ENCODE data around the gene CDH3. TPM values are rescaled to one million over a fixed set of nuclear protein-coding genes. Genes with fewer than 3 reads are reported as not detected.

CDH3 gene
- total and polyA plus RNA-seq, 10 of the 15 experiments (the other 5 are each of a cell fraction or from before 2014, with no cell fraction given): 0.05 to 0.44 (median 0.12) TPM; not detected in 5

DNA sequence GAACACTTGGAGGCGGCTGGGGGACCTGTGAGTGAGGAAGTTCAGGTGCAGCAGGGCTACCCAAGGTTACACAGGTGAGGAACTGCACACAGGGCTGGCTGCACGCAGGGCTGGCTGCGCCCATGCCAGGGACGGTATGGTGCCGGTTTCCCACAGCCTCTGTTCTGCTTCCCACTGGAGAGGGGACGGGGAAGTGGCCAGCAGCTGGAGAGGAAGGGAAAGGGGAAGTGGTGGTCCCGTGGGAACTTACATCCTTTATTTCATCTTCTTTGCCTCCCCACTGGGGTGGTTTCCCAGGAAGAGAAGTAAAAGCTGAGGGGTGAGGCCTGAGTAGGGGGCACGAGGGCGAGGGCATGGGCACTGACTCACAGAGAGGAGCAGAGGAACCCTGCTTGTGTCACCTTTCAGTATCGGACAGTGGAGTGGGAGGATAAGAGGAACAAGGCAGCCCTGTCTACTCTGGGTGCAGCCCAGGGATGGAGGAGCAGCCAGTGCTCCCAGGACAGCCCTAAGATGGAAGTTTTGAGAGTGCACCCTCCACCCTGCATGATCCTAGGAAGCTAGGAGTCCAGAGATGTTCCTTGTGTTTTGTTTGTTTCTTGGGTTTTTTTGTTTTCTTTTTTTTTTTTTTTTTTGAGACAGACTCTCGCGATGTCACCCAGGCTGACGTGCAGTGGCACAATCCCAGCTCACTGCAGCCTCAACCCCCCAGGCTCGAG is 66.5 kb downstream of the CDH3 start (continued):
- TF ChIP-seq, protein P1, sequence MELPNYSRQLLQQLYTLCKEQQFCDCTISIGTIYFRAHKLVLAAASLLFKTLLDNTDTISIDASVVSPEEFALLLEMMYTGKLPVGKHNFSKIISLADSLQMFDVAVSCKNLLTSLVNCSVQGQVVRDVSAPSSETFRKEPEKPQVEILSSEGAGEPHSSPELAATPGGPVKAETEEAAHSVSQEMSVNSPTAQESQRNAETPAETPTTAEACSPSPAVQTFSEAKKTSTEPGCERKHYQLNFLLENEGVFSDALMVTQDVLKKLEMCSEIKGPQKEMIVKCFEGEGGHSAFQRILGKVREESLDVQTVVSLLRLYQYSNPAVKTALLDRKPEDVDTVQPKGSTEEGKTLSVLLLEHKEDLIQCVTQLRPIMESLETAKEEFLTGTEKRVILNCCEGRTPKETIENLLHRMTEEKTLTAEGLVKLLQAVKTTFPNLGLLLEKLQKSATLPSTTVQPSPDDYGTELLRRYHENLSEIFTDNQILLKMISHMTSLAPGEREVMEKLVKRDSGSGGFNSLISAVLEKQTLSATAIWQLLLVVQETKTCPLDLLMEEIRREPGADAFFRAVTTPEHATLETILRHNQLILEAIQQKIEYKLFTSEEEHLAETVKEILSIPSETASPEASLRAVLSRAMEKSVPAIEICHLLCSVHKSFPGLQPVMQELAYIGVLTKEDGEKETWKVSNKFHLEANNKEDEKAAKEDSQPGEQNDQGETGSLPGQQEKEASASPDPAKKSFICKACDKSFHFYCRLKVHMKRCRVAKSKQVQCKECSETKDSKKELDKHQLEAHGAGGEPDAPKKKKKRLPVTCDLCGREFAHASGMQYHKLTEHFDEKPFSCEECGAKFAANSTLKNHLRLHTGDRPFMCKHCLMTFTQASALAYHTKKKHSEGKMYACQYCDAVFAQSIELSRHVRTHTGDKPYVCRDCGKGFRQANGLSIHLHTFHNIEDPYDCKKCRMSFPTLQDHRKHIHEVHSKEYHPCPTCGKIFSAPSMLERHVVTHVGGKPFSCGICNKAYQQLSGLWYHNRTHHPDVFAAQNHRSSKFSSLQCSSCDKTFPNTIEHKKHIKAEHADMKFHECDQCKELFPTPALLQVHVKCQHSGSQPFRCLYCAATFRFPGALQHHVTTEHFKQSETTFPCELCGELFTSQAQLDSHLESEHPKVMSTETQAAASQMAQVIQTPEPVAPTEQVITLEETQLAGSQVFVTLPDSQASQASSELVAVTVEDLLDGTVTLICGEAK (IDR thresholded peaks at IDR 0.05; ENCODE audit: borderline replicate concordance): no peak
- no peak for TF ChIP-seq POLR2A (IDR thresholded peaks at IDR 0.05; ENCODE audit: low read depth, low read length)

DNA sequence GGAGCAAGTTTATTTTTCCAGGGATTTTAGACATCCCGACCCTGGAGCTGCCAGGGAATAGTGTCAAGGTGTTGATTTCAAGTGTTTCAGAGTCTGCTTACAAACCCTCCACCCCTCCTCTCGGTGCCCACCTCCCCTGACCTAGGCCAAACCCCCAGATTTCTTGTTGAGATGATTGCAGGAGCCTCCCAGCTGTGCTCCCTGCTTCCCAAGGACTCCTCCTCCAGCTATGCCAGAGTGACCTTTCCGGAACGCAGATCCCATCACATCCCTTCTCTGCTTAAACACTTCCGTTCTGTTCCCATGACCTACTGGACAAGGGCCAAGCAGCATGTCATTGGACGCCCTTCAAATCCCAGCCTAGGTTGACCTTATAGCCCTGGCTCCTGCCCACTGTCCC is 68.3 kb downstream of the CDH3 start:
- Histone ChIP-seq H3K4me3 (no peak overlapping the region), H4K20me1 (ENCODE audit: control insufficient read depth, insufficient read depth) (no peaks in the 10 kb centered on the region), H3K4me1 (ENCODE audit: control insufficient read depth, insufficient read depth, low read length) (peaks cover 7% of the 10 kb centered on the region), H3K79me2 (ENCODE audit: control insufficient read depth, insufficient read depth, low read length) (no peaks in the 10 kb centered on the region), H3K27ac (ENCODE audit: control insufficient read depth, insufficient read depth) (no peak overlapping the region), H3K27me3 (replicated peaks in 1 of 2; ENCODE audit: control insufficient read depth in 2 of 2, insufficient read depth in 2 of 2, low read length in 1 of 2) (no peaks in the 10 kb centered on the region), H3K36me3 (ENCODE audit: control insufficient read depth in 2 of 2, insufficient read depth in 2 of 2, low read length in 1 of 2) (no peaks in the 10 kb centered on the region), H3K9me3 (replicated peaks; ENCODE audit: control insufficient read depth, insufficient read depth, low read length) (no peaks in the 10 kb centered on the region; the same call in 2 of the 3 replicates), H3K9ac (ENCODE audit: control insufficient read depth, insufficient read depth, low read length) (no peak overlapping the region), H2AFZ (ENCODE audit: control insufficient read depth, low read depth, low read length) (no peak overlapping the region), H3K4me2 (ENCODE audit: control insufficient read depth, insufficient read depth) (no peak overlapping the region)
- ATAC-seq (no peak), FAIRE-seq (no peak), DNase-seq (ENCODE audit: low read depth, low spot score) (no peak)
- ChIA-PET SMC1A (ENCODE audit: uncharacterized antibody, unreplicated experiment) (interaction anchor here (1.4 to 2.4 kb wide), 3 partner anchors 39 to 85 kb away, joined by 3 to 7 read pairs (median 3); no protein-coding TSS in a partner anchor), CTCF (interaction anchor here (1.2 kb wide), 1 partner anchor 87 kb away, joined by 8 read pairs; no protein-coding TSS in a partner anchor), POLR2A (no interaction called here), RAD21 (ENCODE audit: unreplicated experiment) (interaction anchor here (1.3 to 4.0 kb wide), 3 partner anchors 44 to 88 kb away, joined by 3 to 20 read pairs (median 3); no protein-coding TSS in a partner anchor)
- BruUV-seq (replicated peaks): no TSS peak
- WGBS (ENCODE audit: insufficient coverage, insufficient replicate concordance, low lambda C conversion rate, missing lambda C conversion rate): 53% methylated on average over 6 of the region's 6 CpGs
- intact Hi-C loops (cut with micrococcal nuclease; ENCODE audit: unreplicated experiment) (no loop called here), in situ Hi-C loops (cut with MboI) (no loop called here)
- TF ChIP-seq JUNB (IDR thresholded peaks at IDR 0.05): no peak
- no peak for TF ChIP-seq ETV6 (conservative IDR thresholded peaks at IDR 0.05 in 1 of 2, IDR thresholded peaks at IDR 0.05 in 1 of 2; ENCODE audit: borderline replicate concordance in 1 of 2, low read depth in 1 of 2)
- TF ChIP-seq GABPA (IDR thresholded peaks at IDR 0.05; ENCODE audit: low read depth): no peak
- no peak for TF ChIP-seq ZBED1 (IDR thresholded peaks at IDR 0.05; ENCODE audit: borderline replicate concordance)
- TF ChIP-seq TARDBP (IDR thresholded peaks at IDR 0.05; ENCODE audit: borderline replicate concordance): no peak
- no peak for TF ChIP-seq CBX5 (IDR thresholded peaks at IDR 0.05; ENCODE audit: low read depth)
- TF ChIP-seq CEBPB (IDR thresholded peaks at IDR 0.05; ENCODE audit: borderline replicate concordance in 1 of 2, low read depth in 2 of 2, low read length in 2 of 2): no peak
- TF ChIP-seq MYB (IDR thresholded peaks at IDR 0.05; ENCODE audit: borderline replicate concordance, low read depth, low read length): no peak
- no peak for TF ChIP-seq NFYA (IDR thresholded peaks at IDR 0.05; ENCODE audit: borderline replicate concordance, low read depth, low read length)
- no peak for TF ChIP-seq MEF2A (IDR thresholded peaks at IDR 0.05; ENCODE audit: insufficient read depth, low read depth, low read length)
- TF ChIP-seq, protein P2, sequence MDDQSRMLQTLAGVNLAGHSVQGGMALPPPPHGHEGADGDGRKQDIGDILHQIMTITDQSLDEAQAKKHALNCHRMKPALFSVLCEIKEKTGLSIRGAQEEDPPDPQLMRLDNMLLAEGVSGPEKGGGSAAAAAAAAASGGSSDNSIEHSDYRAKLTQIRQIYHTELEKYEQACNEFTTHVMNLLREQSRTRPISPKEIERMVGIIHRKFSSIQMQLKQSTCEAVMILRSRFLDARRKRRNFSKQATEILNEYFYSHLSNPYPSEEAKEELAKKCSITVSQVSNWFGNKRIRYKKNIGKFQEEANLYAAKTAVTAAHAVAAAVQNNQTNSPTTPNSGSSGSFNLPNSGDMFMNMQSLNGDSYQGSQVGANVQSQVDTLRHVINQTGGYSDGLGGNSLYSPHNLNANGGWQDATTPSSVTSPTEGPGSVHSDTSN (IDR thresholded peaks at IDR 0.05; ENCODE audit: insufficient replicate concordance, low read depth, low read length): no peak
- TF ChIP-seq, protein P3, sequence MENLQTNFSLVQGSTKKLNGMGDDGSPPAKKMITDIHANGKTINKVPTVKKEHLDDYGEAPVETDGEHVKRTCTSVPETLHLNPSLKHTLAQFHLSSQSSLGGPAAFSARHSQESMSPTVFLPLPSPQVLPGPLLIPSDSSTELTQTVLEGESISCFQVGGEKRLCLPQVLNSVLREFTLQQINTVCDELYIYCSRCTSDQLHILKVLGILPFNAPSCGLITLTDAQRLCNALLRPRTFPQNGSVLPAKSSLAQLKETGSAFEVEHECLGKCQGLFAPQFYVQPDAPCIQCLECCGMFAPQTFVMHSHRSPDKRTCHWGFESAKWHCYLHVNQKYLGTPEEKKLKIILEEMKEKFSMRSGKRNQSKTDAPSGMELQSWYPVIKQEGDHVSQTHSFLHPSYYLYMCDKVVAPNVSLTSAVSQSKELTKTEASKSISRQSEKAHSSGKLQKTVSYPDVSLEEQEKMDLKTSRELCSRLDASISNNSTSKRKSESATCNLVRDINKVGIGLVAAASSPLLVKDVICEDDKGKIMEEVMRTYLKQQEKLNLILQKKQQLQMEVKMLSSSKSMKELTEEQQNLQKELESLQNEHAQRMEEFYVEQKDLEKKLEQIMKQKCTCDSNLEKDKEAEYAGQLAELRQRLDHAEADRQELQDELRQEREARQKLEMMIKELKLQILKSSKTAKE (IDR thresholded peaks at IDR 0.05; ENCODE audit: low read depth, poor library complexity, severe bottlenecking): no peak
- no peak for TF ChIP-seq NFIC (IDR thresholded peaks at IDR 0.05; ENCODE audit: low read depth, low read length)
